ENCODE data around the gene CCDC88B. TPM values are rescaled to one million over a fixed set of nuclear protein-coding genes. Genes with fewer than 3 reads are reported as not detected.

The CCDC88B gene
- total and polyA plus RNA-seq, 2 of the 8 experiments (the other 6 are each of a cell fraction or from before 2014, with no cell fraction given): 5.9 to 12.5 TPM

GRCh38 chr11:64352995-64353714 is 13.2 kb downstream of the CCDC88B start (continued):
- no peak for TF ChIP-seq KDM4A (IDR thresholded peaks at IDR 0.05; ENCODE audit: low read depth, low read length, severe bottlenecking)
- TF ChIP-seq, protein P1, sequence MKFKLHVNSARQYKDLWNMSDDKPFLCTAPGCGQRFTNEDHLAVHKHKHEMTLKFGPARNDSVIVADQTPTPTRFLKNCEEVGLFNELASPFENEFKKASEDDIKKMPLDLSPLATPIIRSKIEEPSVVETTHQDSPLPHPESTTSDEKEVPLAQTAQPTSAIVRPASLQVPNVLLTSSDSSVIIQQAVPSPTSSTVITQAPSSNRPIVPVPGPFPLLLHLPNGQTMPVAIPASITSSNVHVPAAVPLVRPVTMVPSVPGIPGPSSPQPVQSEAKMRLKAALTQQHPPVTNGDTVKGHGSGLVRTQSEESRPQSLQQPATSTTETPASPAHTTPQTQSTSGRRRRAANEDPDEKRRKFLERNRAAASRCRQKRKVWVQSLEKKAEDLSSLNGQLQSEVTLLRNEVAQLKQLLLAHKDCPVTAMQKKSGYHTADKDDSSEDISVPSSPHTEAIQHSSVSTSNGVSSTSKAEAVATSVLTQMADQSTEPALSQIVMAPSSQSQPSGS (IDR thresholded peaks at IDR 0.05; ENCODE audit: low read length): no peak
- no peak for TF ChIP-seq GTF2F1 (IDR thresholded peaks at IDR 0.05; ENCODE audit: borderline replicate concordance, low read depth, low read length)
- TF ChIP-seq CTCF (IDR thresholded peaks at IDR 0.05; ENCODE audit: control extremely low read depth in 1 of 3, insufficient read depth in 1 of 3, low read depth in 1 of 3, low read length in 3 of 3): no peak

All from H1 (cell line).